Measurements from ENCODE around the gene TTC39A. TPM values are rescaled to one million over a fixed set of nuclear protein-coding genes. Genes with fewer than 3 reads are reported as not detected.

TTC39A gene
- polyA plus RNA-seq, 2 of the 4 experiments (the other 2 are of a cell fraction) = 1.4 to 6.2 TPM

DNA sequence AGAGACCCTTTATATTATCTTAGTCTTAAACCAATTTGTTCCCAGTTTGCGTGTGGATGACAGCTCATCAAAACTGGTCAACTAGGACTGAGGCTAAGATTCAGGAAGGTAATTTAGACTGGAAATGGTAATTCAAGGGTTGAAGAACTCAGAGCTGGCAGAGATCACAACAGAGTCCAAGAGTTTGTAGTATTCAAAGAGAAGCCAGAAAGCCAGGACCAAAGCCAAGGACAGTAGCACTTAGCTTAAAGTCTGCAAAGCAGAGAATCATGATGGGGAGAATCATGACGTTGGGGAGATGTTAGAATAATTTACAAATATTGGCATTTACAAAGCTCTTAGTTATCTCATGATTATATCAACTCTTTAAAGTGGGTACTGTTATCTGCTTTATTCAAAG, 61.7 kb downstream of the TTC39A start:
- POLR2A ChIA-PET = no interaction called here

DNA sequence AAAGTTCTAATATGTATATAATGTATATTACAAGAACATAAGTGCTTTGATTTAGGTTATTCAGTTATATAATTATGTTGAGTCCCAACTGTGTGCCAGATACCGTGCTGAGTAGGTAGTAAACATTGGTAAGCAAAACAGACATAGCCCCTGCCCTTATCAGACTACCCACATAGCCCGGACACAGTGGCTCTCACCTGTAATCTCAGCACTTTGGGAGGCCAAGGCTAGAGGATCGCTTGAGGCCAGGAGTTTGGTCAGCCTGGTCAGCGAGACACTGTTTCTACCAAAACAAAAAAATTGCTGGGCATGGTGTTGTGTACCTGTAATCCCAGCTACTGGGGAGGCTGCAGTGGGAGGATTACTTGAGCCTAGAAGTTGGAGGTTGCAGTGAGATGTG, 63.6 kb downstream of the TTC39A start:
- FAIRE-seq = no peak
- Histone ChIP-seq H3K9me3 (no peaks in the 10 kb centered on the region), H3K4me1 (0 out of 3 replicates have a peak, but pooled peaks cover 7% of the 10 kb centered on the region), H3K4me3 (no peak overlapping the region), H3K4me2 (no peak overlapping the region), H3K27ac (no peak overlapping the region)
- CTCF ChIA-PET = interaction anchor here (1.8 kb wide), 1 partner anchor 30 kb away, joined by 6 read pairs; no protein-coding TSS in a partner anchor
- POLR2A ChIA-PET = no interaction called here
- DNase-seq (ENCODE audit: low read depth in 1 of 2, low spot score in 1 of 2) = no peak
- ATAC-seq = no peak
- WGBS (ENCODE audit: missing lambda C conversion rate) = 100% methylated on average over 4 of the region's 4 CpGs
- TF ChIP-seq HEYL (CRISPR knock-in tag; IDR thresholded peaks at IDR 0.05) = no peak
- no peak for TF ChIP-seq ZNF302 (CRISPR knock-in tag; IDR thresholded peaks at IDR 0.05)
- no peak for TF ChIP-seq HOXB13 (CRISPR knock-in tag; IDR thresholded peaks at IDR 0.05; ENCODE audit: low read depth)
- no peak for TF ChIP-seq RAD21 (conservative IDR thresholded peaks at IDR 0.05 in 1 of 2, IDR thresholded peaks at IDR 0.05 in 1 of 2)
- no peak for TF ChIP-seq ZC3H11A (IDR thresholded peaks at IDR 0.05)
- no peak for TF ChIP-seq CBX8 (IDR thresholded peaks at IDR 0.05)
- TF ChIP-seq, protein P1, sequence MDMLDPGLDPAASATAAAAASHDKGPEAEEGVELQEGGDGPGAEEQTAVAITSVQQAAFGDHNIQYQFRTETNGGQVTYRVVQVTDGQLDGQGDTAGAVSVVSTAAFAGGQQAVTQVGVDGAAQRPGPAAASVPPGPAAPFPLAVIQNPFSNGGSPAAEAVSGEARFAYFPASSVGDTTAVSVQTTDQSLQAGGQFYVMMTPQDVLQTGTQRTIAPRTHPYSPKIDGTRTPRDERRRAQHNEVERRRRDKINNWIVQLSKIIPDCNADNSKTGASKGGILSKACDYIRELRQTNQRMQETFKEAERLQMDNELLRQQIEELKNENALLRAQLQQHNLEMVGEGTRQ (IDR thresholded peaks at IDR 0.05) = no peak
- no peak for TF ChIP-seq KDM5A (IDR thresholded peaks at IDR 0.05)
- no peak for TF ChIP-seq SMC3 (IDR thresholded peaks at IDR 0.05)
- TF ChIP-seq, protein P2, sequence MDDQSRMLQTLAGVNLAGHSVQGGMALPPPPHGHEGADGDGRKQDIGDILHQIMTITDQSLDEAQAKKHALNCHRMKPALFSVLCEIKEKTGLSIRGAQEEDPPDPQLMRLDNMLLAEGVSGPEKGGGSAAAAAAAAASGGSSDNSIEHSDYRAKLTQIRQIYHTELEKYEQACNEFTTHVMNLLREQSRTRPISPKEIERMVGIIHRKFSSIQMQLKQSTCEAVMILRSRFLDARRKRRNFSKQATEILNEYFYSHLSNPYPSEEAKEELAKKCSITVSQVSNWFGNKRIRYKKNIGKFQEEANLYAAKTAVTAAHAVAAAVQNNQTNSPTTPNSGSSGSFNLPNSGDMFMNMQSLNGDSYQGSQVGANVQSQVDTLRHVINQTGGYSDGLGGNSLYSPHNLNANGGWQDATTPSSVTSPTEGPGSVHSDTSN (IDR thresholded peaks at IDR 0.05) = no peak
- TF ChIP-seq RFX5 (IDR thresholded peaks at IDR 0.05) = no peak
- TF ChIP-seq FOXS1 (CRISPR knock-in tag; IDR thresholded peaks at IDR 0.05) = no peak

More for the DNA sequence above, 61.7 kb downstream of the TTC39A start:
- Histone ChIP-seq H3K4me1 (0 out of 3 replicates have a peak, but pooled peaks cover 7% of the 10 kb centered on the region), H3K4me3 (no peak overlapping the region), H3K27ac (no peak overlapping the region), H3K4me2 (no peak overlapping the region), H3K9me3 (no peaks in the 10 kb centered on the region)
- CTCF ChIA-PET = interaction anchor here (2.1 kb wide), 1 partner anchor 28 kb away, joined by 8 read pairs; no protein-coding TSS in a partner anchor
- no peak for ATAC-seq
- no peak for TF ChIP-seq ZC3H11A (IDR thresholded peaks at IDR 0.05)
- no peak for TF ChIP-seq MAZ (IDR thresholded peaks at IDR 0.05; ENCODE audit: borderline replicate concordance, low read depth, low read length)
- no peak for TF ChIP-seq RCOR1 (IDR thresholded peaks at IDR 0.05; ENCODE audit: low read depth, low read length)
- no peak for TF ChIP-seq TFCP2L1 (CRISPR knock-in tag; IDR thresholded peaks at IDR 0.05)
- no peak for TF ChIP-seq KDM5A (IDR thresholded peaks at IDR 0.05)
- no peak for TF ChIP-seq NR3C1 (IDR thresholded peaks at IDR 0.05)
- no peak for TF ChIP-seq RAD21 (conservative IDR thresholded peaks at IDR 0.05 in 1 of 2, IDR thresholded peaks at IDR 0.05 in 1 of 2)
- TF ChIP-seq BHLHE40 (IDR thresholded peaks at IDR 0.05; ENCODE audit: low read depth, low read length) = no peak
- no peak for TF ChIP-seq SMC3 (IDR thresholded peaks at IDR 0.05)
- TF ChIP-seq, protein P3, sequence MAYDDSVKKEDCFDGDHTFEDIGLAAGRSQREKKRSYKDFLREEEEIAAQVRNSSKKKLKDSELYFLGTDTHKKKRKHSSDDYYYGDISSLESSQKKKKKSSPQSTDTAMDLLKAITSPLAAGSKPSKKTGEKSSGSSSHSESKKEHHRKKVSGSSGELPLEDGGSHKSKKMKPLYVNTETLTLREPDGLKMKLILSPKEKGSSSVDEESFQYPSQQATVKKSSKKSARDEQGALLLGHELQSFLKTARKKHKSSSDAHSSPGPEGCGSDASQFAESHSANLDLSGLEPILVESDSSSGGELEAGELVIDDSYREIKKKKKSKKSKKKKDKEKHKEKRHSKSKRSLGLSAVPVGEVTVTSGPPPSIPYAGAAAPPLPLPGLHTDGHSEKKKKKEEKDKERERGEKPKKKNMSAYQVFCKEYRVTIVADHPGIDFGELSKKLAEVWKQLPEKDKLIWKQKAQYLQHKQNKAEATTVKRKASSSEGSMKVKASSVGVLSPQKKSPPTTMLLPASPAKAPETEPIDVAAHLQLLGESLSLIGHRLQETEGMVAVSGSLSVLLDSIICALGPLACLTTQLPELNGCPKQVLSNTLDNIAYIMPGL (CRISPR knock-in tag; IDR thresholded peaks at IDR 0.05; ENCODE audit: borderline replicate concordance) = no peak
- TF ChIP-seq CHD2 (IDR thresholded peaks at IDR 0.05; ENCODE audit: low read length, partially characterized antibody) = no peak
- TF ChIP-seq ZNF302 (CRISPR knock-in tag; IDR thresholded peaks at IDR 0.05) = no peak
- no peak for TF ChIP-seq CEBPB (IDR thresholded peaks at IDR 0.05)
- TF ChIP-seq, protein P4, sequence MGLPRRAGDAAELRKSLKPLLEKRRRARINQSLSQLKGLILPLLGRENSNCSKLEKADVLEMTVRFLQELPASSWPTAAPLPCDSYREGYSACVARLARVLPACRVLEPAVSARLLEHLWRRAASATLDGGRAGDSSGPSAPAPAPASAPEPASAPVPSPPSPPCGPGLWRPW (IDR thresholded peaks at IDR 0.05) = no peak
- no peak for FAIRE-seq
- DNase-seq (ENCODE audit: low read depth in 1 of 2, low spot score in 1 of 2) = no peak
- WGBS (ENCODE audit: missing lambda C conversion rate) = 79% methylated on average over 2 of the region's 2 CpGs
